Astrocyte (in vitro differentiated cells and primary cell): ENCODE results near the gene TRAPPC12. TPM values are rescaled to one million over a fixed set of nuclear protein-coding genes. Genes with fewer than 3 reads are reported as not detected.
"Not testable (repeated sequence)": the region's sequence is repeated elsewhere in the genome, so short reads cannot be mapped to it uniquely, and the experiment has no call there.

ENCODE experiments used
- DNase-seq: peaks from one replicate; pipeline ENCODE4 v3.0.0-alpha.2; 2010; ENCODE audit warnings: low read depth
- FAIRE-seq: peaks from 2 replicates; lab custom pipeline; 2011; peaks lifted over from hg19 to GRCh38; lab: Jason Lieb, UNC
- H2AFZ ChIP-seq: 2 replicates; pipeline ENCODE4 v1.6.0; 2012; ENCODE audit warnings: low read depth, low read length, inconsistent platforms
- H3K27ac ChIP-seq: 2 replicates; pipeline ENCODE4 v1.5.1; 2011; ENCODE audit warnings: low read depth, low read length, inconsistent platforms
- H3K27me3 ChIP-seq: 2 replicates; pipeline ENCODE4 v1.6.0; 2011; ENCODE audit warnings: low read length, inconsistent platforms; ENCODE audit not compliant: insufficient read depth
- H3K36me3 ChIP-seq: 2 replicates; pipeline ENCODE4 v1.5.1; 2011; ENCODE audit warnings: low read length, inconsistent platforms; ENCODE audit not compliant: insufficient read depth
- H3K4me1 ChIP-seq: 2 replicates; pipeline ENCODE4 v1.5.1; 2011; ENCODE audit warnings: low read length, inconsistent platforms; ENCODE audit not compliant: insufficient read depth
- H3K4me2 ChIP-seq: 2 replicates; pipeline ENCODE4 v1.6.0; 2012; ENCODE audit warnings: low read length, inconsistent platforms
- H3K4me3 ChIP-seq: 2 replicates; pipeline ENCODE4 v1.5.1; 2011; ENCODE audit warnings: low read depth, mild to moderate bottlenecking, low read length, inconsistent platforms; ENCODE audit not compliant: insufficient read depth
- H3K79me2 ChIP-seq: 2 replicates; pipeline ENCODE4 v1.6.0; 2012; ENCODE audit warnings: mild to moderate bottlenecking, low read length, inconsistent platforms; ENCODE audit not compliant: insufficient read depth
- H3K9ac ChIP-seq: 2 replicates; pipeline ENCODE4 v1.6.0; 2012; ENCODE audit warnings: mild to moderate bottlenecking, low read length, inconsistent platforms
- H3K9me3 ChIP-seq: 2 replicates; pipeline ENCODE4 v1.5.1; 2012; ENCODE audit warnings: low read depth, mild to moderate bottlenecking, low read length, inconsistent platforms; ENCODE audit not compliant: insufficient read depth
- H4K20me1 ChIP-seq: 2 replicates; pipeline ENCODE4 v1.6.0; 2012; ENCODE audit warnings: low read length, inconsistent platforms; ENCODE audit not compliant: insufficient read depth
- H3K27ac Mint-ChIP-seq: one replicate; pipeline ENCODE4 v1.8.0; 2021; ENCODE audit warnings: mild to moderate bottlenecking, mixed read lengths; ENCODE audit not compliant: unreplicated experiment
- H3K27me3 Mint-ChIP-seq: one replicate; pipeline ENCODE4 v1.8.0; 2021; ENCODE audit warnings: low read depth, mixed read lengths; ENCODE audit not compliant: unreplicated experiment
- H3K36me3 Mint-ChIP-seq: one replicate; pipeline ENCODE4 v1.8.0; 2021; ENCODE audit warnings: low read depth, mixed read lengths; ENCODE audit not compliant: unreplicated experiment
- H3K4me1 Mint-ChIP-seq: one replicate; pipeline ENCODE4 v1.8.0; 2021; ENCODE audit warnings: low read depth, mixed read lengths; ENCODE audit not compliant: unreplicated experiment
- H3K4me3 Mint-ChIP-seq: one replicate; pipeline ENCODE4 v1.8.0; 2021; ENCODE audit warnings: mild to moderate bottlenecking, moderate library complexity, mixed read lengths; ENCODE audit not compliant: unreplicated experiment
- H3K9me3 Mint-ChIP-seq: one replicate; pipeline ENCODE4 v1.8.0; 2021; ENCODE audit warnings: mild to moderate bottlenecking, mixed read lengths; ENCODE audit not compliant: unreplicated experiment
- EZH2 ChIP-seq: IDR thresholded peaks from 2 replicates; pipeline ENCODE4 v1.6.1; 2012; ENCODE audit warnings: mild to moderate bottlenecking, low read length, inconsistent platforms; ENCODE audit not compliant: insufficient read depth
- total RNA-seq: library from RNA; stranded (reverse); gene quantifications from 2 replicates; pipeline ENCODE4 v1.2.1, GENCODE V29; 2021
- TF ChIP-seq, protein P1 (sequence below): IDR thresholded peaks from 2 replicates; pipeline ENCODE4 v1.5.1; 2011; ENCODE audit warnings: low read depth, mild to moderate bottlenecking, inconsistent platforms, low read length, moderate library complexity; ENCODE audit not compliant: insufficient read depth

The TRAPPC12 gene
- total RNA-seq, 1 donor from 2014 or later = 62.1 TPM

DNA sequence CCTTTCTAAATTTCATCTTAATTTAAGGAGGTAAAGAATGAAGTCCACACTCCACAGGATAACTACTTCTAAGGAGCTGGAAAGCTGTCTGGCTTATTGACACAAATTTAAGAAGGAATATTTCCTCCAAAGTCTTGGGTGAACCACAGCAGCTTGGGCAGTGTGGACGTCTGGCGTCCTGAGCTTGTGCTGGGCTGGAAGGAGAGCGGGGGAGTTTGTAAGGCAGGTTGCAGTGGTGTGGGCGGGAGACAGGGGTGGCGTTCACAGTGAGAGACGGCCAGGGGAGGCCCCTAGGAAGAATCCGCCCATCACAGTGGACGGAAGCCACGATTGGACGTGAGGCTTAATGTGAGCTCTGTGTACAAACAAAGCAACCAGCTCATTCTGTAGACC, 114.1 kb downstream of the TRAPPC12 start:
- H2AFZ ChIP-seq = peak overlapping the region; percentile 14
- H3K36me3 ChIP-seq = peaks cover 4% of the 10 kb centered on the region
- peaks cover 11% of the 10 kb centered on the region for H3K4me1 Mint-ChIP-seq
- no peaks in the 10 kb centered on the region for H3K79me2 ChIP-seq
- H3K4me3 Mint-ChIP-seq = no peak overlapping the region
- H3K4me3 ChIP-seq = no peak overlapping the region
- FAIRE-seq = no peak
- DNase-seq = peak; percentile 44
- no peak for TF ChIP-seq EZH2
- TF ChIP-seq, protein P1, sequence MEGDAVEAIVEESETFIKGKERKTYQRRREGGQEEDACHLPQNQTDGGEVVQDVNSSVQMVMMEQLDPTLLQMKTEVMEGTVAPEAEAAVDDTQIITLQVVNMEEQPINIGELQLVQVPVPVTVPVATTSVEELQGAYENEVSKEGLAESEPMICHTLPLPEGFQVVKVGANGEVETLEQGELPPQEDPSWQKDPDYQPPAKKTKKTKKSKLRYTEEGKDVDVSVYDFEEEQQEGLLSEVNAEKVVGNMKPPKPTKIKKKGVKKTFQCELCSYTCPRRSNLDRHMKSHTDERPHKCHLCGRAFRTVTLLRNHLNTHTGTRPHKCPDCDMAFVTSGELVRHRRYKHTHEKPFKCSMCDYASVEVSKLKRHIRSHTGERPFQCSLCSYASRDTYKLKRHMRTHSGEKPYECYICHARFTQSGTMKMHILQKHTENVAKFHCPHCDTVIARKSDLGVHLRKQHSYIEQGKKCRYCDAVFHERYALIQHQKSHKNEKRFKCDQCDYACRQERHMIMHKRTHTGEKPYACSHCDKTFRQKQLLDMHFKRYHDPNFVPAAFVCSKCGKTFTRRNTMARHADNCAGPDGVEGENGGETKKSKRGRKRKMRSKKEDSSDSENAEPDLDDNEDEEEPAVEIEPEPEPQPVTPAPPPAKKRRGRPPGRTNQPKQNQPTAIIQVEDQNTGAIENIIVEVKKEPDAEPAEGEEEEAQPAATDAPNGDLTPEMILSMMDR = no peak
- peaks cover 11% of the 10 kb centered on the region for H3K4me1 ChIP-seq
- peaks cover 8% of the 10 kb centered on the region for H3K36me3 Mint-ChIP-seq
- peak overlapping the region; percentile 49 for H3K27ac ChIP-seq
- H4K20me1 ChIP-seq = no peaks in the 10 kb centered on the region
- no peaks in the 10 kb centered on the region for H3K27me3 Mint-ChIP-seq
- peak overlapping the region; percentile 44 for H3K9ac ChIP-seq
- no peak overlapping the region for H3K27ac Mint-ChIP-seq
- H3K4me2 ChIP-seq = peak overlapping the region; percentile 58
- H3K27me3 ChIP-seq = no peaks in the 10 kb centered on the region
- H3K9me3 ChIP-seq = no peaks in the 10 kb centered on the region
- no peaks in the 10 kb centered on the region for H3K9me3 Mint-ChIP-seq

DNA sequence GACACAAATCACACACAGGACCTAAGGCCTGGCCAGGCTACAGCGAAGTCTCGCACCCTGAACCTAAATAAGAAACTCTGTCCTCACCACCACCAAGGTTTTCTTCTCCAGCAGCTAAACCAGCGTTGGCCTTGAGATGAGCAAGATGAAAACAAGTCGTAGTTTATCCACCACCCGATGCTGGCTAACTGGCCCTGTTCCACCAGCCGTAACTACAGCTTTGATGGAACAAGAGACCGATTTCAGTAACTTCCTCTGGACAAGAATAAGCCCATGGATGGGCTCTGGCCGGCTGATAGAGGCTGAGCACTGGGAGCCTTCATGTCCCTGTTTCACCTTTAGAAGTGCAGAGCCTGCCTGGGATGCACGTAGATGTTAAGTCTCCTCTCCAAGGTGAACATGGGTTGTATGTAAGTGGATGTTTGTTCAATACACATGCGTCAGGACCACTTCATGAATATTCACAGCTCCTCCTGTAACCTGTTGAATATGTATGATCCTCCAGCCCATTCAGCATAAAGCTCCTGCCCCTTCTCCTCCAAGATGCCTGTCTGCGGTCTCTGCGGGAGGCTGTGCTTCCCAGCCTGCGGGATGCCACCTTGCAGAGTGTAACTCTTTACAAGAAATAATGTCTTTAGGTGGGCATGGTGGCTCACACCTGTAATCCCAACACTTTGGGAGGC, 115.6 kb downstream of the TRAPPC12 start:
- TF ChIP-seq EZH2 = no peak
- TF ChIP-seq, protein P1 = no peak
- H3K27ac Mint-ChIP-seq = no peak overlapping the region
- FAIRE-seq = no peak
- H3K9me3 ChIP-seq = no peaks in the 10 kb centered on the region
- no peak overlapping the region for H3K4me2 ChIP-seq
- H3K79me2 ChIP-seq = no peaks in the 10 kb centered on the region
- H3K9ac ChIP-seq = no peak overlapping the region
- no peak overlapping the region for H3K4me3 ChIP-seq
- H3K4me3 Mint-ChIP-seq = no peak overlapping the region
- peaks cover 7% of the 10 kb centered on the region for H3K36me3 ChIP-seq
- peaks cover 11% of the 10 kb centered on the region for H3K4me1 ChIP-seq
- no peaks in the 10 kb centered on the region for H4K20me1 ChIP-seq
- H3K27me3 Mint-ChIP-seq = no peaks in the 10 kb centered on the region
- H2AFZ ChIP-seq = no peak overlapping the region
- no peaks in the 10 kb centered on the region for H3K9me3 Mint-ChIP-seq
- peaks cover 8% of the 10 kb centered on the region for H3K36me3 Mint-ChIP-seq
- no peaks in the 10 kb centered on the region for H3K27me3 ChIP-seq
- H3K27ac ChIP-seq = no peak overlapping the region
- H3K4me1 Mint-ChIP-seq = peaks cover 11% of the 10 kb centered on the region
- DNase-seq = no peak

DNA sequence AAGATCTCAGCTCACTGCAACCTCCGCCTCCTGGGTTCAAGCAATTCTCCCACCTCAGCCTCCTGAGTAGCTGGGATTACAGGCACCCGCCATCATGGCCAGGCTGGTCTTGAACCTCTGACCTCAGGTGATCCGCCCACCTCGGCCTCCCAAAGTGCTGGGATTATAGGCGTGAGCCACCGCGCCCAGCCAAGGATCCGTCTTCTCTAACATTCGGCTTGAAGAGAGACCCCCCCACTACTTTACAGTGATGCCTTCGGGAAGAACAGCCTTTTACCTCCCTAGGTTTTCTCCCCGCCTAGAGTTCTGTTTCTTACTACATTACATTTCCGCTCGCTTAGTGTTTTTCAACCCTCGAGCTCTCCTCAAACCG, 117.2 kb downstream of the TRAPPC12 start:
- H3K9me3 ChIP-seq, FAIRE-seq: not testable (repeated sequence)

More for the DNA sequence above, 117.2 kb downstream of the TRAPPC12 start:
- not testable (repeated sequence) for H3K27me3 Mint-ChIP-seq, H3K27ac Mint-ChIP-seq, H3K9me3 Mint-ChIP-seq, H3K27ac ChIP-seq, DNase-seq, H4K20me1 ChIP-seq, H3K4me3 Mint-ChIP-seq, H3K79me2 ChIP-seq, H3K4me3 ChIP-seq, H3K9ac ChIP-seq, H3K27me3 ChIP-seq, H2AFZ ChIP-seq, H3K36me3 ChIP-seq, H3K4me2 ChIP-seq
- Mint-ChIP-seq H3K4me1 (peaks cover 11% of the 10 kb centered on the region), H3K36me3 (peaks cover 10% of the 10 kb centered on the region)
- peaks cover 11% of the 10 kb centered on the region for H3K4me1 ChIP-seq
